K562 (cell line): ENCODE results near the gene CDC45. TPM values are rescaled to one million over a fixed set of nuclear protein-coding genes. Genes with fewer than 3 reads are reported as not detected.

Experiments used
- CBFA2T3 ChIP-seq: fragments of 450-650 bp; IDR thresholded peaks from 2 replicates; pipeline ENCODE4 v1.6.1; 2017
- ETV6 ChIP-seq, 3 experiments: fragments of 150-350 bp in 1 of 3; sonication (generic) in 1 of 3; formaldehyde crosslinking in 1 of 3; IDR thresholded peaks; 2 replicates each; pipeline versions ENCODE4 v1.6.1 to v1.8.0; 2014 to 2022; ENCODE audit warnings: borderline replicate concordance in 2 of 3, low read depth in 2 of 3, antibody characterized with exemption in 1 of 3, low read length in 1 of 3, mild to moderate bottlenecking in 1 of 3, missing genetic modification reagents in 1 of 3
- FOSL1 ChIP-seq: fragments of 200-800 bp; sonication (Bioruptor generic); conservative IDR thresholded peaks from 2 replicates; pipeline ENCODE4 v1.6.1; 2016; ENCODE audit warnings: missing genetic modification characterization, missing compliant biosample characterization
- GABPA ChIP-seq: fragments of 200-800 bp; sonication (Bioruptor generic); conservative IDR thresholded peaks from 2 replicates; pipeline ENCODE4 v1.6.1; 2016; ENCODE audit warnings: low read depth, missing genetic modification characterization, missing compliant biosample characterization
- GABPB2 ChIP-seq: fragments of 250-450 bp; sonication (Bioruptor Pico); conservative IDR thresholded peaks from 2 replicates; pipeline ENCODE4 v1.5.1; 2021; ENCODE audit warnings: mild to moderate bottlenecking
- HMG20B ChIP-seq: fragments of 250-450 bp; sonication (Bioruptor Pico); IDR thresholded peaks from 2 replicates; pipeline ENCODE4 v1.5.0; 2021; ENCODE audit warnings: mild to moderate bottlenecking
- POLR2H ChIP-seq: IDR thresholded peaks from 2 replicates; pipeline ENCODE4 v1.6.1; 2016; ENCODE audit warnings: missing genetic modification characterization, low read depth, mild to moderate bottlenecking, control low read depth, missing compliant biosample characterization, moderate library complexity
- RB1 ChIP-seq: fragments of 450-650 bp; IDR thresholded peaks from 2 replicates; pipeline ENCODE4 v1.6.1; 2017; ENCODE audit warnings: low read depth, mild to moderate bottlenecking
- SAFB ChIP-seq: fragments of 200-400 bp; formaldehyde crosslinking; IDR thresholded peaks from 2 replicates; pipeline ENCODE4 v1.6.1; 2017; ENCODE audit warnings: low read depth, low read length, borderline replicate concordance
- SMAD2 ChIP-seq: fragments of 150-350 bp; IDR thresholded peaks from 2 replicates; pipeline ENCODE4 v1.6.1; 2014; ENCODE audit warnings: low read depth, mild to moderate bottlenecking, low read length
- WHSC1 ChIP-seq: IDR thresholded peaks from one replicate; pipeline ENCODE4 v1.6.1; 2012; ENCODE audit warnings: low read length, control low read depth, inconsistent platforms
- ZNF217 ChIP-seq: sonication (generic); formaldehyde crosslinking; IDR thresholded peaks from 2 replicates; pipeline ENCODE4 v1.8.0; 2022; ENCODE audit warnings: mild to moderate bottlenecking, missing genetic modification reagents
- ZNF707 ChIP-seq: fragments of 250-450 bp; sonication (Bioruptor Pico); conservative IDR thresholded peaks from 2 replicates; pipeline ENCODE4 v1.8.0; 2022; ENCODE audit warnings: inconsistent platforms, mild to moderate bottlenecking, moderate library complexity
- polyA plus RNA-seq, 8 experiments: library from polyadenylated mRNA; depleted of rRNA in 4 of 8; stranded (reverse) in 5 of 8; unstranded in 3 of 8; fragments of >200 nt; fragmentation: Nextera tagmentation in 2 of 8; fragmentation: Illumina TruSeq in 1 of 8; extraction: Ambion mirVana in 2 of 8; extraction: Trizol in 1 of 8; gene quantifications; 2 replicates each; pipeline versions ENCODE4 v1.2.1 to v1.2.3, GENCODE V29; 2011 to 2014; ENCODE audit warnings: inconsistent platforms in 1 of 8, missing spikeins in 1 of 8
- total RNA-seq, 7 experiments: library from RNA; depleted of rRNA in 6 of 7; stranded (reverse); fragments of >200 nt in 6 of 7; fragmentation: Illumina TruSeq in 2 of 7; extraction: Trizol in 2 of 7; gene quantifications; 2 replicates each; pipeline versions ENCODE4 v1.2.1 to v1.2.3, GENCODE V29; 2011 to 2021; ENCODE audit warnings: low replicate concordance in 1 of 7
- TF ChIP-seq, protein P1 (sequence below): fragments of 450-650 bp; IDR thresholded peaks from 2 replicates; pipeline ENCODE4 v1.6.1; 2016; ENCODE audit warnings: antibody characterized with exemption
- TF ChIP-seq, protein P2 (sequence below): fragments of 450-650 bp; formaldehyde crosslinking; IDR thresholded peaks from 2 replicates; pipeline ENCODE4 v1.4.0; 2022; ENCODE audit warnings: missing genetic modification characterization
- TF ChIP-seq, protein P3 (sequence below), 2 experiments: IDR thresholded peaks; 2 replicates each; pipeline ENCODE4 v1.6.1; 2011; ENCODE audit warnings: borderline replicate concordance in 1 of 2, control low read depth in 1 of 2, low read depth in 1 of 2, low read length in 1 of 2, mild to moderate bottlenecking in 1 of 2, mixed read lengths in 1 of 2, moderate library complexity in 1 of 2; ENCODE audit not compliant: insufficient read depth in 1 of 2, insufficient read length in 1 of 2, poor library complexity in 1 of 2, severe bottlenecking in 1 of 2; ENCODE audit errors: extremely low read depth in 1 of 2
- TF ChIP-seq, protein P4 (sequence below): sonication (generic); formaldehyde crosslinking; IDR thresholded peaks from 2 replicates; pipeline ENCODE4 v1.8.1; 2023; ENCODE audit warnings: mild to moderate bottlenecking, missing genetic modification reagents
- TF ChIP-seq, protein P5 (sequence below): sonication (generic); formaldehyde crosslinking; IDR thresholded peaks from 2 replicates; pipeline ENCODE4 v1.8.1; 2023; ENCODE audit warnings: mild to moderate bottlenecking, missing genetic modification reagents

CDC45 gene
- total and polyA plus RNA-seq, 9 of the 15 experiments (the other 6 are each of a cell fraction or from before 2014, with no cell fraction given): 251 to 580 (median 410) TPM

DNA sequence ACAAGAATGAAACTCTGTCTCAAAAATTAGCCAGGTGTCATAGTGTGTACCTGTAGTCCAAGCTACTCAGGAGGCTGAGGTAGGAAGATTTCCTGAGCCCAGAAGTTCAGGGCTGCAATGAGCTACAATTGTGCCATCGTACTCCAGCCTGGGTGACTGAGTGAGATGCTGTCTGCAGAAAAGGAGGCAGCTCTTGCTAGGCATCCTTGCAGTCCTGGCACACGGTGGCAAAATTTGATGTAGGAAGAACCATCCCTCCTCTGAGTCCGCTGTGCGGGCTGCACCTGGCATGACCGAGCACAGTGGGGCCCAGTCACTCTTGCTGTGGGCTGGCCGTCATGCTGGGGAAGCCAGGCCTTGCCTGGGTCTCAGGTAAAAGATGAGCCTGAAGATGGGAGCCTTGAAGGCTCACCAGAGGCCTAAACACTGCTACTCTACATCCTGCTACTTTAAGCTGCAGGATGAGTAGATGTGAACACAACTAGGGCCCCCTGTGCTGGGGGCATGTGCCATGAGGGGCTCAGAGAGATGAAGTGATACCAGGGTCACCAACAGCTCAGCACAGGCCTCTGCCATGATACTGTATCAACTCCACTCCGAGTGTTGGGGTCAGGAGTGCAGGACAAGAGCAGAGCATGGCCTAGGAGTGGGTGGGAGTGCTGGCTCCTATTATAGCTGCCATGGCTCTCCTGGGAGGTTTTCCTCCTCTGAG lies 18.6 kb downstream of the CDC45 start (continued):
- TF ChIP-seq, protein P1, sequence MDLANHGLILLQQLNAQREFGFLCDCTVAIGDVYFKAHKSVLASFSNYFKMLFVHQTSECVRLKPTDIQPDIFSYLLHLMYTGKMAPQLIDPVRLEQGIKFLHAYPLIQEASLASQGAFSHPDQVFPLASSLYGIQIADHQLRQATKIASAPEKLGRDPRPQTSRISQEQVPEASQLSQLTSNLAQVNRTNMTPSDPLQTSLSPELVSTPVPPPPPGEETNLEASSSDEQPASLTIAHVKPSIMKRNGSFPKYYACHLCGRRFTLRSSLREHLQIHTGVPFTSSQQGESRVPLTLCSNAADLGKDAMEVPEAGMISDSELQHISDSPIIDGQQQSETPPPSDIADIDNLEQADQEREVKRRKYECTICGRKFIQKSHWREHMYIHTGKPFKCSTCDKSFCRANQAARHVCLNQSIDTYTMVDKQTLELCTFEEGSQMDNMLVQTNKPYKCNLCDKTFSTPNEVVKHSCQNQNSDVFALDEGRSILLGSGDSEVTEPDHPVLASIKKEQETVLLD: no peak
- TF ChIP-seq ETV6 (IDR thresholded peaks at IDR 0.05; ENCODE audit: borderline replicate concordance in 1 of 2, low read depth in 2 of 2, low read length in 1 of 2): no peak
- no peak for TF ChIP-seq ETV6 (CRISPR knock-in tag; IDR thresholded peaks at IDR 0.05; ENCODE audit: borderline replicate concordance)
- no peak for TF ChIP-seq GABPA (tag)
- TF ChIP-seq, protein P2, sequence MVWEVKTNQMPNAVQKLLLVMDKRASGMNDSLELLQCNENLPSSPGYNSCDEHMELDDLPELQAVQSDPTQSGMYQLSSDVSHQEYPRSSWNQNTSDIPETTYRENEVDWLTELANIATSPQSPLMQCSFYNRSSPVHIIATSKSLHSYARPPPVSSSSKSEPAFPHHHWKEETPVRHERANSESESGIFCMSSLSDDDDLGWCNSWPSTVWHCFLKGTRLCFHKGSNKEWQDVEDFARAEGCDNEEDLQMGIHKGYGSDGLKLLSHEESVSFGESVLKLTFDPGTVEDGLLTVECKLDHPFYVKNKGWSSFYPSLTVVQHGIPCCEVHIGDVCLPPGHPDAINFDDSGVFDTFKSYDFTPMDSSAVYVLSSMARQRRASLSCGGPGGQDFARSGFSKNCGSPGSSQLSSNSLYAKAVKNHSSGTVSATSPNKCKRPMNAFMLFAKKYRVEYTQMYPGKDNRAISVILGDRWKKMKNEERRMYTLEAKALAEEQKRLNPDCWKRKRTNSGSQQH: no peak
- no peak for TF ChIP-seq ZNF217 (CRISPR knock-in tag)
- TF ChIP-seq CBFA2T3: no peak
- no peak for TF ChIP-seq ZNF707 (CRISPR knock-in tag)
- no peak for TF ChIP-seq SMAD2
- no peak for TF ChIP-seq SAFB
- TF ChIP-seq FOSL1 (tag): no peak
- TF ChIP-seq, protein P3, sequence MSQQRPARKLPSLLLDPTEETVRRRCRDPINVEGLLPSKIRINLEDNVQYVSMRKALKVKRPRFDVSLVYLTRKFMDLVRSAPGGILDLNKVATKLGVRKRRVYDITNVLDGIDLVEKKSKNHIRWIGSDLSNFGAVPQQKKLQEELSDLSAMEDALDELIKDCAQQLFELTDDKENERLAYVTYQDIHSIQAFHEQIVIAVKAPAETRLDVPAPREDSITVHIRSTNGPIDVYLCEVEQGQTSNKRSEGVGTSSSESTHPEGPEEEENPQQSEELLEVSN (IDR thresholded peaks at IDR 0.05; ENCODE audit: borderline replicate concordance in 1 of 2, extremely low read depth in 1 of 2, insufficient read depth in 1 of 2, insufficient read length in 1 of 2, low read depth in 1 of 2, low read length in 1 of 2, poor library complexity in 1 of 2, severe bottlenecking in 1 of 2): no peak
- TF ChIP-seq, protein P4, sequence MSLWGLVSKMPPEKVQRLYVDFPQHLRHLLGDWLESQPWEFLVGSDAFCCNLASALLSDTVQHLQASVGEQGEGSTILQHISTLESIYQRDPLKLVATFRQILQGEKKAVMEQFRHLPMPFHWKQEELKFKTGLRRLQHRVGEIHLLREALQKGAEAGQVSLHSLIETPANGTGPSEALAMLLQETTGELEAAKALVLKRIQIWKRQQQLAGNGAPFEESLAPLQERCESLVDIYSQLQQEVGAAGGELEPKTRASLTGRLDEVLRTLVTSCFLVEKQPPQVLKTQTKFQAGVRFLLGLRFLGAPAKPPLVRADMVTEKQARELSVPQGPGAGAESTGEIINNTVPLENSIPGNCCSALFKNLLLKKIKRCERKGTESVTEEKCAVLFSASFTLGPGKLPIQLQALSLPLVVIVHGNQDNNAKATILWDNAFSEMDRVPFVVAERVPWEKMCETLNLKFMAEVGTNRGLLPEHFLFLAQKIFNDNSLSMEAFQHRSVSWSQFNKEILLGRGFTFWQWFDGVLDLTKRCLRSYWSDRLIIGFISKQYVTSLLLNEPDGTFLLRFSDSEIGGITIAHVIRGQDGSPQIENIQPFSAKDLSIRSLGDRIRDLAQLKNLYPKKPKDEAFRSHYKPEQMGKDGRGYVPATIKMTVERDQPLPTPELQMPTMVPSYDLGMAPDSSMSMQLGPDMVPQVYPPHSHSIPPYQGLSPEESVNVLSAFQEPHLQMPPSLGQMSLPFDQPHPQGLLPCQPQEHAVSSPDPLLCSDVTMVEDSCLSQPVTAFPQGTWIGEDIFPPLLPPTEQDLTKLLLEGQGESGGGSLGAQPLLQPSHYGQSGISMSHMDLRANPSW (CRISPR knock-in tag): no peak
- no peak for TF ChIP-seq POLR2H (tag)
- TF ChIP-seq RB1: no peak
- TF ChIP-seq GABPB2 (CRISPR knock-in tag): 0 out of 2 replicates have a peak, but pooled peaks have one; percentile 52
- TF ChIP-seq, protein P5, sequence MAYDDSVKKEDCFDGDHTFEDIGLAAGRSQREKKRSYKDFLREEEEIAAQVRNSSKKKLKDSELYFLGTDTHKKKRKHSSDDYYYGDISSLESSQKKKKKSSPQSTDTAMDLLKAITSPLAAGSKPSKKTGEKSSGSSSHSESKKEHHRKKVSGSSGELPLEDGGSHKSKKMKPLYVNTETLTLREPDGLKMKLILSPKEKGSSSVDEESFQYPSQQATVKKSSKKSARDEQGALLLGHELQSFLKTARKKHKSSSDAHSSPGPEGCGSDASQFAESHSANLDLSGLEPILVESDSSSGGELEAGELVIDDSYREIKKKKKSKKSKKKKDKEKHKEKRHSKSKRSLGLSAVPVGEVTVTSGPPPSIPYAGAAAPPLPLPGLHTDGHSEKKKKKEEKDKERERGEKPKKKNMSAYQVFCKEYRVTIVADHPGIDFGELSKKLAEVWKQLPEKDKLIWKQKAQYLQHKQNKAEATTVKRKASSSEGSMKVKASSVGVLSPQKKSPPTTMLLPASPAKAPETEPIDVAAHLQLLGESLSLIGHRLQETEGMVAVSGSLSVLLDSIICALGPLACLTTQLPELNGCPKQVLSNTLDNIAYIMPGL (CRISPR knock-in tag): no peak
- TF ChIP-seq WHSC1: peak; percentile 94
- TF ChIP-seq HMG20B (CRISPR knock-in tag): no peak
